ENCODE measurements around the gene MAB21L4.

GRCh38 chr2:240899468-240899865 is 3.5 kb upstream of the MAB21L4 start:
- no peak for TF ChIP-seq CTCF (IDR thresholded peaks at IDR 0.05)
- TF ChIP-seq POLR2A (IDR thresholded peaks at IDR 0.05), result no peak
